Upper lobe of right lung (tissue), 1 donor: ENCODE data around the gene ARL6IP4. TPM values are rescaled to one million over a fixed set of nuclear protein-coding genes. Genes with fewer than 3 reads are reported as not detected.
A peak's percentile ranks its signal among the peaks of the same experiment; 100 is the strongest.

ENCODE experiments used
- ATAC-seq: fragments of 200-7000 bp; cut with Tn5 transposase; one replicate; pipeline ENCODE4 v1.9.1; 2020; ENCODE audit warnings: mild to moderate bottlenecking, moderate library complexity
- DNase-seq: peaks from one replicate; pipeline ENCODE4 v3.0.0-alpha.2; 2020
- H3K27ac ChIP-seq: fragments of 200-600 bp; one replicate; pipeline ENCODE4 v1.8.0; 2022
- H3K27me3 ChIP-seq: fragments of 200-600 bp; one replicate; pipeline ENCODE4 v1.8.0; 2022; ENCODE audit warnings: mild to moderate bottlenecking
- H3K36me3 ChIP-seq: fragments of 200-600 bp; one replicate; pipeline ENCODE4 v1.8.0; 2022
- H3K4me1 ChIP-seq: fragments of 200-600 bp; one replicate; pipeline ENCODE4 v1.8.0; 2022
- H3K4me3 ChIP-seq: fragments of 200-600 bp; one replicate; pipeline ENCODE4 v1.8.0; 2022; ENCODE audit warnings: mild to moderate bottlenecking
- H3K9me3 ChIP-seq: fragments of 200-600 bp; one replicate; pipeline ENCODE4 v1.8.0; 2022
- CTCF ChIP-seq: fragments of 200-600 bp; IDR thresholded peaks from one replicate; pipeline ENCODE4 v1.8.0; 2022; ENCODE audit warnings: antibody characterized with exemption
- intact Hi-C: fragments of 100-400 bp; cut with DNase I; formaldehyde crosslinking; loops from one replicate; pipeline ENCODE4 v1.11.0; 2022
- total RNA-seq: library from RNA; stranded (reverse); fragmentation: NEBNext Ultra II Directional; extraction: Animal tissue kit (Norgen Biotek cat#: 25700); gene quantifications from one replicate; pipeline ENCODE4 v1.2.1, GENCODE V29; 2021
- donor health status: DM: no; HTN: yes; CAD: no; lungs with severe emphysema.

ARL6IP4 gene
- total RNA-seq, 1 donor from 2014 or later = 124 TPM

GRCh38 chr12:122981587-122982476, 1.4 kb downstream of the ARL6IP4 start:
- no peak for ATAC-seq
- intact Hi-C loops = no loop called here
- no peak for TF ChIP-seq CTCF
- peaks cover 60% of the 10 kb centered on the region for H3K4me1 ChIP-seq
- H3K36me3 ChIP-seq = peaks cover 5% of the 10 kb centered on the region
- DNase-seq = no peak
- H3K27ac ChIP-seq = peak overlapping the region; percentile 90
- no peaks in the 10 kb centered on the region for H3K27me3 ChIP-seq
- peak overlapping the region; percentile 98 for H3K4me3 ChIP-seq
- no peaks in the 10 kb centered on the region for H3K9me3 ChIP-seq

- Histone ChIP-seq H3K9me3 (no peaks in the 10 kb centered on the region), H3K4me3 (no peak overlapping the region), H3K4me1 (peaks cover 55% of the 10 kb centered on the region), H3K27me3 (no peaks in the 10 kb centered on the region), H3K36me3 (peaks cover 5% of the 10 kb centered on the region), H3K27ac (no peak overlapping the region)
- ATAC-seq (no peak), DNase-seq (no peak)
- TF ChIP-seq CTCF = no peak
- intact Hi-C loops = no loop called here
These were observed 2.0 kb downstream of the ARL6IP4 start for GRCh38 chr12:122982477-122982815.

- ATAC-seq (no peak), DNase-seq (no peak)
- H3K4me3 ChIP-seq = no peak overlapping the region
- no peaks in the 10 kb centered on the region for H3K27me3 ChIP-seq
- peaks cover 5% of the 10 kb centered on the region for H3K36me3 ChIP-seq
- intact Hi-C loops = no loop called here
- H3K4me1 ChIP-seq = peaks cover 55% of the 10 kb centered on the region
- no peaks in the 10 kb centered on the region for H3K9me3 ChIP-seq
- TF ChIP-seq CTCF = no peak
- H3K27ac ChIP-seq = no peak overlapping the region
These were observed 2.7 kb downstream of the ARL6IP4 start for GRCh38 chr12:122982963-122983788.

- TF ChIP-seq CTCF = no peak
- ATAC-seq (no peak), DNase-seq (no peak)
- Histone ChIP-seq H3K27ac (peak overlapping the region; percentile 31), H3K36me3 (peaks cover 5% of the 10 kb centered on the region), H3K4me3 (no peak overlapping the region), H3K27me3 (no peaks in the 10 kb centered on the region), H3K9me3 (no peaks in the 10 kb centered on the region), H3K4me1 (peaks cover 51% of the 10 kb centered on the region)
- intact Hi-C loops = no loop called here
These were observed 3.5 kb downstream of the ARL6IP4 start for GRCh38 chr12:122983789-122984515.

- H3K4me1 ChIP-seq = peaks cover 43% of the 10 kb centered on the region
- no peaks in the 10 kb centered on the region for H3K9me3 ChIP-seq
- DNase-seq = no peak
- no peak for TF ChIP-seq CTCF
- ATAC-seq = peak; percentile 8
- H3K27me3 ChIP-seq = no peaks in the 10 kb centered on the region
- H3K4me3 ChIP-seq = no peak overlapping the region
- H3K36me3 ChIP-seq = peaks cover 6% of the 10 kb centered on the region
- peak overlapping the region; percentile 31 for H3K27ac ChIP-seq
- intact Hi-C loops = no loop called here
These were observed 4.3 kb downstream of the ARL6IP4 start for GRCh38 chr12:122984612-122985337.
